Loucy (cell line): ENCODE data around the gene TPI1.

Experiments used
- EZH2phosphoT487 ChIP-seq: fragments of 200-600 bp; IDR thresholded peaks from 2 replicates; pipeline ENCODE4 v1.6.1; 2018; ENCODE audit warnings: antibody characterized with exemption, mild to moderate bottlenecking, moderate library complexity, borderline replicate concordance
- TF ChIP-seq, protein P1 (sequence below): fragments of 200-600 bp; sonication (generic); conservative IDR thresholded peaks from 2 replicates; pipeline ENCODE4 v1.5.1; 2014; ENCODE audit warnings: mild to moderate bottlenecking, antibody characterized with exemption, low read length

DNA sequence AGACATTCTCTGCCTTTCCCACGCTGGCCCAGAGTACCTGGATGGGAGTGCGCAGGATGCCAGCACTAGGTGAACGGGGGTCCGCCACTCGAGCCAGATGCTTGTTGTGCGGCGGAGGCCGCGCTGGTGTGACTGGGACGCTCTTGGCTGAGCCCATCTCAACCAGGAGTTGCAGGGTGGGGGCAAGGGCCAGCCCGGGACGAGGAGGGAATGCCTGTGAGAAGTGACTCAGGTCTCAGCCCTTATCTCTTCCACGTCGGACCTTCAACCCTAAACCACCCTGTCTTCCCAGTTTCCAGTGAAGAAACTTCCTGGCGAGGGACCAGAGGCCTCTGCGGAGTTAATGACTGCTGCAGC lies 16.6 kb upstream of the TPI1 start:
- TF ChIP-seq, protein P1, sequence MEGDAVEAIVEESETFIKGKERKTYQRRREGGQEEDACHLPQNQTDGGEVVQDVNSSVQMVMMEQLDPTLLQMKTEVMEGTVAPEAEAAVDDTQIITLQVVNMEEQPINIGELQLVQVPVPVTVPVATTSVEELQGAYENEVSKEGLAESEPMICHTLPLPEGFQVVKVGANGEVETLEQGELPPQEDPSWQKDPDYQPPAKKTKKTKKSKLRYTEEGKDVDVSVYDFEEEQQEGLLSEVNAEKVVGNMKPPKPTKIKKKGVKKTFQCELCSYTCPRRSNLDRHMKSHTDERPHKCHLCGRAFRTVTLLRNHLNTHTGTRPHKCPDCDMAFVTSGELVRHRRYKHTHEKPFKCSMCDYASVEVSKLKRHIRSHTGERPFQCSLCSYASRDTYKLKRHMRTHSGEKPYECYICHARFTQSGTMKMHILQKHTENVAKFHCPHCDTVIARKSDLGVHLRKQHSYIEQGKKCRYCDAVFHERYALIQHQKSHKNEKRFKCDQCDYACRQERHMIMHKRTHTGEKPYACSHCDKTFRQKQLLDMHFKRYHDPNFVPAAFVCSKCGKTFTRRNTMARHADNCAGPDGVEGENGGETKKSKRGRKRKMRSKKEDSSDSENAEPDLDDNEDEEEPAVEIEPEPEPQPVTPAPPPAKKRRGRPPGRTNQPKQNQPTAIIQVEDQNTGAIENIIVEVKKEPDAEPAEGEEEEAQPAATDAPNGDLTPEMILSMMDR = no peak
- no peak for TF ChIP-seq EZH2phosphoT487
